ENCODE data around the gene DMD.

Gene DMD

DNA sequence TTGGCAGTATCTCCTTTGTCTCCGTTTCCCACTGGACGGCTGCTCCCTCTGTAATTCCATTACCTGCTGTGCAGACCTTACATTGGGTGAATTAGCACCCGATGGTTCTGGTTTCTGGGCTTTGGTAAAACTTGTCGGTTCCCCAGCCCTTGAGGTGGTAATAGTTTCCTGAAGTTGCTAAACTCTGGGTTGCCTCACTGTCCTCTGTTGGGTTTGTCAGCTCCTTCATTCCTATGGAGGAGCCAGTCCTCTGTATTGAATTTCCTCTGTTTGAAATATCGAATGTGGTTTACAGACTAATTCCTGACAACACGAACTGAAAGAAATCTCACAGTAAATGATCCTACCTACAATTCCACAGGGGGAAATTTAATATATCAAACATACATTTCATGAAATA is 1548.2 kb downstream of the DMD start:
- Histone ChIP-seq H3K4me2 (ENCODE audit: low read depth, low read length, poor library complexity, severe bottlenecking) (no peak overlapping the region), H4K20me1 (ENCODE audit: insufficient read depth, low read length, poor library complexity, severe bottlenecking) (no peaks in the 10 kb centered on the region), H3K9ac (ENCODE audit: low read depth, low read length, poor library complexity, severe bottlenecking) (no peak overlapping the region), H3K4me1 (ENCODE audit: insufficient read depth, low read length, poor library complexity, severe bottlenecking) (no peaks in the 10 kb centered on the region), H3K79me2 (ENCODE audit: insufficient read depth, low read length) (no peaks in the 10 kb centered on the region), H3K9me2 (replicated peaks; ENCODE audit: low read depth, low read length) (no peaks in the 10 kb centered on the region), H3F3A (ENCODE audit: low read depth) (no peaks in the 10 kb centered on the region), H3K36me3 (ENCODE audit: insufficient read depth, low read length) (no peaks in the 10 kb centered on the region), H3K4me3 (ENCODE audit: low read length, poor library complexity, severe bottlenecking) (no peak overlapping the region), H3K9me3 (ENCODE audit: insufficient read depth, low read depth, low read length) (no peaks in the 10 kb centered on the region), H2AFZ (ENCODE audit: low read length) (no peak overlapping the region), H3K27me3 (ENCODE audit: insufficient read depth, low read length, poor library complexity, severe bottlenecking) (no peaks in the 10 kb centered on the region)
- TF ChIP-seq EZH2phosphoT487 (IDR thresholded peaks at IDR 0.05; ENCODE audit: borderline replicate concordance): no peak
- TF ChIP-seq, protein P1, sequence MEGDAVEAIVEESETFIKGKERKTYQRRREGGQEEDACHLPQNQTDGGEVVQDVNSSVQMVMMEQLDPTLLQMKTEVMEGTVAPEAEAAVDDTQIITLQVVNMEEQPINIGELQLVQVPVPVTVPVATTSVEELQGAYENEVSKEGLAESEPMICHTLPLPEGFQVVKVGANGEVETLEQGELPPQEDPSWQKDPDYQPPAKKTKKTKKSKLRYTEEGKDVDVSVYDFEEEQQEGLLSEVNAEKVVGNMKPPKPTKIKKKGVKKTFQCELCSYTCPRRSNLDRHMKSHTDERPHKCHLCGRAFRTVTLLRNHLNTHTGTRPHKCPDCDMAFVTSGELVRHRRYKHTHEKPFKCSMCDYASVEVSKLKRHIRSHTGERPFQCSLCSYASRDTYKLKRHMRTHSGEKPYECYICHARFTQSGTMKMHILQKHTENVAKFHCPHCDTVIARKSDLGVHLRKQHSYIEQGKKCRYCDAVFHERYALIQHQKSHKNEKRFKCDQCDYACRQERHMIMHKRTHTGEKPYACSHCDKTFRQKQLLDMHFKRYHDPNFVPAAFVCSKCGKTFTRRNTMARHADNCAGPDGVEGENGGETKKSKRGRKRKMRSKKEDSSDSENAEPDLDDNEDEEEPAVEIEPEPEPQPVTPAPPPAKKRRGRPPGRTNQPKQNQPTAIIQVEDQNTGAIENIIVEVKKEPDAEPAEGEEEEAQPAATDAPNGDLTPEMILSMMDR (conservative IDR thresholded peaks at IDR 0.05; ENCODE audit: low read length): no peak

DNA sequence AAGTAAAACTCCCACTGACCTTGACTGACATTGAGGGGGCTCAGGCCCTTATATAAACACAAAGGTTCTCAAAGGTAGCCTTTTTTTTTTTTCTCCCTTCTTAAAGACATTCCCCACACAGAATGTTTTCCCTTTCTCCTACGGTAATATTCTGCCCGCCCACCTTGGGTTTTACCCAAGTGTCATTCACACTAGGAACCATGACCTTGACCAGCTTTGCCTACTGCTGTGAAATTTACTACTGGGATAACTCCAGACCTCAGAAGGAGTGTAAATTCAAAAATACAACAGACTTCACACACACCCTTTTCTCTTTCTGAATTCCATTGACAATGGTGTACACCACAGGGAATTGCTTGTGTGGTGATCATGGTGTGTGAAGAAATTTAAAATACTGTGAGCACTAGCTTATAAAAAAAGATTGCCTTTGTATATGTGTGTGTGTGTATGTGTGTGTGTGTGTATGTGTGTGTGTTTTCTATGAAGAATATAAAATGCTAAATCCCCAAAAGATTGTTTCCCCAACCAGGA is 1550.0 kb downstream of the DMD start:
- Histone ChIP-seq H3K4me2 (ENCODE audit: low read depth, low read length, poor library complexity, severe bottlenecking) (no peak overlapping the region), H3K79me2 (ENCODE audit: insufficient read depth, low read length) (no peaks in the 10 kb centered on the region), H3K9me3 (ENCODE audit: insufficient read depth, low read depth, low read length) (no peaks in the 10 kb centered on the region), H3K36me3 (ENCODE audit: insufficient read depth, low read length) (no peaks in the 10 kb centered on the region), H3K27me3 (ENCODE audit: insufficient read depth, low read length, poor library complexity, severe bottlenecking) (no peaks in the 10 kb centered on the region), H3K9ac (ENCODE audit: low read depth, low read length, poor library complexity, severe bottlenecking) (no peak overlapping the region), H3K4me1 (ENCODE audit: insufficient read depth, low read length, poor library complexity, severe bottlenecking) (no peaks in the 10 kb centered on the region), H2AFZ (ENCODE audit: low read length) (no peak overlapping the region), H3K9me2 (replicated peaks; ENCODE audit: low read depth, low read length) (no peaks in the 10 kb centered on the region), H4K20me1 (ENCODE audit: insufficient read depth, low read length, poor library complexity, severe bottlenecking) (no peaks in the 10 kb centered on the region), H3K4me3 (ENCODE audit: low read length, poor library complexity, severe bottlenecking) (no peak overlapping the region), H3F3A (ENCODE audit: low read depth) (no peaks in the 10 kb centered on the region)
- TF ChIP-seq, protein P1 (conservative IDR thresholded peaks at IDR 0.05; ENCODE audit: low read length): no peak
- TF ChIP-seq EZH2phosphoT487 (IDR thresholded peaks at IDR 0.05; ENCODE audit: borderline replicate concordance): no peak

DNA sequence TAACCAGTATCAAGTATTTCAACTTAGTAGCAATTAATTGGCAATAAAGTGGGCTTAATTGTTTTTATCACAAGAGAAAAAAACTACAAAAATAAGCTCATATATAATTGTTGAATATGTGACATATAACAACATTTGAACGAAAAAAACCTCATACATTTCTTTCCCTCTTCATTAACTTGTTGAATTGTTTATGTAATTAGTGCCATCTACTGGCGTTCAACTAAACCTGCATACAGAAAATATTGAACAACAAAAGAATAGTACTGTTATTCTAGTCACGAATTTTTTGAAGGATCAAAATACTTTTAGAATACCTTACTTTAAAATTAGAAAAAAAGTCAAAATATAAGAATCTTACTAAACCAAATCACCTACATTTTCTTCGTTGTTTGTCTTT is 1553.0 kb downstream of the DMD start:
- H3K4me2 ChIP-seq (ENCODE audit: low read depth, low read length, poor library complexity, severe bottlenecking): no peak overlapping the region
- H4K20me1 ChIP-seq (ENCODE audit: insufficient read depth, low read length, poor library complexity, severe bottlenecking): no peaks in the 10 kb centered on the region
- H3K4me3 ChIP-seq (ENCODE audit: low read length, poor library complexity, severe bottlenecking): no peak overlapping the region
- H3K9me2 ChIP-seq (replicated peaks; ENCODE audit: low read depth, low read length): no peaks in the 10 kb centered on the region
- no peaks in the 10 kb centered on the region for H3K79me2 ChIP-seq (ENCODE audit: insufficient read depth, low read length)
- H3K27me3 ChIP-seq (ENCODE audit: insufficient read depth, low read length, poor library complexity, severe bottlenecking): no peaks in the 10 kb centered on the region
- no peaks in the 10 kb centered on the region for H3K36me3 ChIP-seq (ENCODE audit: insufficient read depth, low read length)
- no peaks in the 10 kb centered on the region for H3K4me1 ChIP-seq (ENCODE audit: insufficient read depth, low read length, poor library complexity, severe bottlenecking)
- H3F3A ChIP-seq (ENCODE audit: low read depth): no peaks in the 10 kb centered on the region
- H3K9ac ChIP-seq (ENCODE audit: low read depth, low read length, poor library complexity, severe bottlenecking): no peak overlapping the region
- H2AFZ ChIP-seq (ENCODE audit: low read length): no peak overlapping the region
- H3K9me3 ChIP-seq (ENCODE audit: insufficient read depth, low read depth, low read length): no peaks in the 10 kb centered on the region
- TF ChIP-seq, protein P1 (conservative IDR thresholded peaks at IDR 0.05; ENCODE audit: low read length): peak; percentile 67
- TF ChIP-seq EZH2phosphoT487 (IDR thresholded peaks at IDR 0.05; ENCODE audit: borderline replicate concordance): no peak
